HG02642 (cell line): ENCODE results near the gene ADAMTS15.

Experiments
- ATAC-seq: cut with Tn5 transposase; IDR thresholded peaks from one replicate; pipeline ENCODE4 v1.9.1; 2021; ENCODE audit warnings: mild to moderate bottlenecking; ENCODE audit not compliant: unreplicated experiment, poor library complexity

ADAMTS15 gene

GRCh38 chr11:130457623-130458409, 9.4 kb downstream of the ADAMTS15 start:
- no peak for ATAC-seq

- ATAC-seq = no peak
Measured at GRCh38 chr11:130458410-130458729, 9.9 kb downstream of the ADAMTS15 start.

- no peak for ATAC-seq
Measured at GRCh38 chr11:130459521-130459920, 11.1 kb downstream of the ADAMTS15 start.

- ATAC-seq = no peak
Measured at GRCh38 chr11:130462101-130462885, 13.8 kb downstream of the ADAMTS15 start.

GRCh38 chr11:130462931-130463330, 14.5 kb downstream of the ADAMTS15 start:
- no peak for ATAC-seq

GRCh38 chr11:130464291-130464812, 15.9 kb downstream of the ADAMTS15 start:
- no peak for ATAC-seq

GRCh38 chr11:130465263-130465662, 16.8 kb downstream of the ADAMTS15 start:
- no peak for ATAC-seq

GRCh38 chr11:130467116-130467900, 18.9 kb downstream of the ADAMTS15 start:
- no peak for ATAC-seq

- ATAC-seq = no peak
Measured at GRCh38 chr11:130469181-130469580, 20.7 kb downstream of the ADAMTS15 start.

- ATAC-seq = no peak
Measured at GRCh38 chr11:130470832-130471706, 22.6 kb downstream of the ADAMTS15 start.

- no peak for ATAC-seq
Measured at GRCh38 chr11:130471731-130472433, 23.4 kb downstream of the ADAMTS15 start.

GRCh38 chr11:130472434-130472961, 24.1 kb downstream of the ADAMTS15 start:
- no peak for ATAC-seq

- ATAC-seq = no peak
Measured at GRCh38 chr11:130473056-130473794, 24.8 kb downstream of the ADAMTS15 start.

GRCh38 chr11:130473795-130474377, 25.4 kb downstream of the ADAMTS15 start:
- ATAC-seq = no peak

GRCh38 chr11:130474637-130475400, 26.4 kb downstream of the ADAMTS15 start:
- no peak for ATAC-seq

- ATAC-seq = no peak
Measured at GRCh38 chr11:130475426-130476053, 27.1 kb downstream of the ADAMTS15 start.
